Neural progenitor cell (in vitro differentiated cells): ENCODE results near the gene PAQR6. TPM values are rescaled to one million over a fixed set of nuclear protein-coding genes. Genes with fewer than 3 reads are reported as not detected.

Source experiments
- DNase-seq: peaks from one replicate; pipeline ENCODE4 v3.0.0-alpha.2; 2016; ENCODE audit warnings: low spot score
- H2AFZ ChIP-seq: fragments of 200-600 bp; sonication (generic); replicated peaks from 2 replicates; pipeline ENCODE4 v1.6.1; 2016; ENCODE audit warnings: antibody characterized with exemption
- H3F3A ChIP-seq: fragments of 200-600 bp; sonication (generic); 2 replicates; pipeline ENCODE4 v1.6.1; 2016; ENCODE audit warnings: antibody characterized with exemption, low read depth
- H3K27ac ChIP-seq: fragments of 200-600 bp; sonication (generic); 2 replicates; pipeline ENCODE4 v1.5.1; 2016; ENCODE audit warnings: mild to moderate bottlenecking
- H3K27me3 ChIP-seq: fragments of 200-600 bp; sonication (generic); 2 replicates; pipeline ENCODE4 v1.6.1; 2016; ENCODE audit warnings: mild to moderate bottlenecking, moderate library complexity
- H3K36me3 ChIP-seq: fragments of 200-600 bp; sonication (generic); 2 replicates; pipeline ENCODE4 v1.5.1; 2016
- H3K4me1 ChIP-seq: fragments of 200-600 bp; sonication (generic); 2 replicates; pipeline ENCODE4 v1.6.1; 2016; ENCODE audit warnings: mixed run types
- H3K4me2 ChIP-seq: fragments of 200-600 bp; sonication (generic); 2 replicates; pipeline ENCODE4 v1.6.1; 2016
- H3K4me3 ChIP-seq: fragments of 200-600 bp; sonication (generic); 2 replicates; pipeline ENCODE4 v1.5.1; 2016
- H3K79me2 ChIP-seq: fragments of 200-600 bp; sonication (generic); 2 replicates; pipeline ENCODE4 v1.6.1; 2016; ENCODE audit warnings: low read depth
- H3K9ac ChIP-seq: fragments of 200-600 bp; sonication (generic); 2 replicates; pipeline ENCODE4 v1.6.1; 2016
- H3K9me3 ChIP-seq: fragments of 200-600 bp; sonication (generic); 2 replicates; pipeline ENCODE4 v1.5.1; 2016; ENCODE audit warnings: low read depth
- H4K20me1 ChIP-seq: fragments of 200-600 bp; sonication (generic); 2 replicates; pipeline ENCODE4 v1.6.1; 2016; ENCODE audit warnings: low read depth
- H3K27ac Mint-ChIP-seq: 3 replicates; pipeline ENCODE4 v1.8.0; 2021; ENCODE audit warnings: mixed read lengths
- H3K27me3 Mint-ChIP-seq: 2 replicates; pipeline ENCODE4 v1.8.0; 2022; ENCODE audit warnings: low read depth, mild to moderate bottlenecking, inconsistent platforms, moderate library complexity, mixed read lengths; ENCODE audit not compliant: insufficient read depth
- H3K36me3 Mint-ChIP-seq: 3 replicates; pipeline ENCODE4 v1.8.0; 2021; ENCODE audit warnings: mixed read lengths
- H3K4me1 Mint-ChIP-seq: 3 replicates; pipeline ENCODE4 v1.8.0; 2021; ENCODE audit warnings: mixed read lengths
- H3K4me3 Mint-ChIP-seq: 3 replicates; pipeline ENCODE4 v1.8.0; 2021; ENCODE audit warnings: mild to moderate bottlenecking, moderate library complexity, mixed read lengths
- H3K9me3 Mint-ChIP-seq: 3 replicates; pipeline ENCODE4 v1.8.0; 2020; ENCODE audit warnings: mixed read lengths
- CTCF ChIP-seq: fragments of 200-600 bp; sonication (generic); IDR thresholded peaks from 2 replicates; pipeline ENCODE4 v1.5.1; 2017; ENCODE audit warnings: antibody characterized with exemption, mild to moderate bottlenecking
- EZH2 ChIP-seq: fragments of 200-600 bp; sonication (generic); IDR thresholded peaks from 2 replicates; pipeline ENCODE4 v1.6.1; 2017; ENCODE audit warnings: antibody characterized with exemption, mild to moderate bottlenecking, moderate library complexity
- EZH2phosphoT487 ChIP-seq: fragments of 200-600 bp; sonication (generic); IDR thresholded peaks from 2 replicates; pipeline ENCODE4 v1.6.1; 2017; ENCODE audit warnings: antibody characterized with exemption
- total RNA-seq: library from RNA; depleted of rRNA; stranded (reverse); fragments of >200 nt; gene quantifications from 2 replicates; pipeline ENCODE4 v1.2.3, GENCODE V29; 2015; ENCODE audit warnings: low replicate concordance

PAQR6 gene
- total RNA-seq, 1 donor from 2014 or later = 5.0 TPM

DNA sequence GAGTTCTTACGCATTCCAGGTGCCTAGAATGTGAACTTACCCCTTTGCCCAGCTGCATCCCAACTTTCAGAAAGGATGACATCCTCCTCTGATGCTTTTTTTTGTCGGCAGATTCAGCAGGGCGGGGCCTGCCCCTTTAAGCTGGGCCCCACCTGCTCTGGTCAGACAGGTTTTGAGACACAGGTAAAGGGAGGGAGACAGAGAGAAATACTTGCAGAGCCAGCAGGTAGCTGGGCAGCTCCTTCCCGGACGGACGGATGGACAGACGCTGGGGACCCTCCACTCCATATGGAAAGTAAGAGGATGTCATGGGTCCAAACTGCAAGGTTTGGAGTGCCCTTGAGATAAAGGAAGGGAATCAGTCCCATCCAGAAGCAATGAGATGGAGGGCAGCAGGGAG is 36.3 kb upstream of the PAQR6 start, which contains the start of gene TMEM79:
TMEM79 (plus strand) TSS at position 214 of the 400 bp plus-strand sequence. CDS start 902 bp downstream, outside the sequence.
- H3K79me2 ChIP-seq = peaks cover 38% of the 10 kb centered on the region
- H3K27ac ChIP-seq = peak within 1 kb of the TSS; percentile 5
- peak within 1 kb of the TSS; percentile 84 for H3K27ac Mint-ChIP-seq
- no peaks in the 10 kb centered on the region for H3K36me3 Mint-ChIP-seq
- no peaks in the 10 kb centered on the region for H3F3A ChIP-seq
- peaks cover 28% of the 10 kb centered on the region for H4K20me1 ChIP-seq
- peak within 1 kb of the TSS; percentile 74 for H3K9ac ChIP-seq
- peaks cover 6% of the 10 kb centered on the region for H3K36me3 ChIP-seq
- peak within 1 kb of the TSS; percentile 86 for H3K4me3 ChIP-seq
- H3K27me3 ChIP-seq = no peaks in the 10 kb centered on the region
- no peak for TF ChIP-seq EZH2
- TF ChIP-seq CTCF = no peak
- TF ChIP-seq EZH2phosphoT487 = no peak
- no peaks in the 10 kb centered on the region for H3K9me3 Mint-ChIP-seq
- H3K4me1 Mint-ChIP-seq = peaks cover 23% of the 10 kb centered on the region
- no peak for DNase-seq
- H2AFZ ChIP-seq = peak within 1 kb of the TSS; percentile 49
- H3K9me3 ChIP-seq = no peaks in the 10 kb centered on the region
- peak within 1 kb of the TSS; percentile 82 for H3K4me2 ChIP-seq
- peaks cover 2% of the 10 kb centered on the region for H3K27me3 Mint-ChIP-seq
- peak within 1 kb of the TSS; percentile 90 for H3K4me3 Mint-ChIP-seq
- peaks cover 14% of the 10 kb centered on the region for H3K4me1 ChIP-seq

DNA sequence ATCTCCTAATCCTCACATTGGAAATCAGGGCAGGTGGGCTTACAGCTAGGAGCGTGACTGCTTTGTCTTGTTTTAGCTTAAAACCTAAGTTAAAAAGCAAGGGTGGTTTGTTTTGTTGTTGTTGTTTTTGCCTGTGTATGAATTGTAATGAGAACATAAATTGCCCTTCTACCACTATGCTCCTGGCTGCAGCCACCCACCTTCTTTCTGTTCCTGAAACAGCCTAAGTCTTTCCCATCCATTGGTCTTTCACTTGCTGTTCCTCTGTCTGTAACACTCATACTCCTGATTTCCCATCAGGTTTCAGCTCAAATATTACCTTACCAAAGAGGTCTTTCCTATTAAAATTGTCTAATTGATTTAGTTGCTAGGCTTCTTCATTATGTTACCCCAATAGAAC is 35.7 kb upstream of the PAQR6 start:
- Histone ChIP-seq H3K4me1 (peaks cover 14% of the 10 kb centered on the region), H3K79me2 (peaks cover 44% of the 10 kb centered on the region), H3K4me3 (peak overlapping the region; percentile 86), H4K20me1 (peaks cover 34% of the 10 kb centered on the region), H3K27ac (peak overlapping the region; percentile 5), H3K9me3 (no peaks in the 10 kb centered on the region), H2AFZ (peak overlapping the region; percentile 49), H3F3A (no peaks in the 10 kb centered on the region), H3K4me2 (peak overlapping the region; percentile 82), H3K27me3 (no peaks in the 10 kb centered on the region), H3K9ac (peak overlapping the region; percentile 74), H3K36me3 (peaks cover 7% of the 10 kb centered on the region)
- Mint-ChIP-seq H3K9me3 (no peaks in the 10 kb centered on the region), H3K27ac (peak overlapping the region; percentile 81), H3K4me1 (peaks cover 23% of the 10 kb centered on the region), H3K27me3 (peaks cover 2% of the 10 kb centered on the region), H3K36me3 (no peaks in the 10 kb centered on the region), H3K4me3 (peak overlapping the region; percentile 90)
- no peak for TF ChIP-seq EZH2
- TF ChIP-seq EZH2phosphoT487 = no peak
- no peak for TF ChIP-seq CTCF
- no peak for DNase-seq

DNA sequence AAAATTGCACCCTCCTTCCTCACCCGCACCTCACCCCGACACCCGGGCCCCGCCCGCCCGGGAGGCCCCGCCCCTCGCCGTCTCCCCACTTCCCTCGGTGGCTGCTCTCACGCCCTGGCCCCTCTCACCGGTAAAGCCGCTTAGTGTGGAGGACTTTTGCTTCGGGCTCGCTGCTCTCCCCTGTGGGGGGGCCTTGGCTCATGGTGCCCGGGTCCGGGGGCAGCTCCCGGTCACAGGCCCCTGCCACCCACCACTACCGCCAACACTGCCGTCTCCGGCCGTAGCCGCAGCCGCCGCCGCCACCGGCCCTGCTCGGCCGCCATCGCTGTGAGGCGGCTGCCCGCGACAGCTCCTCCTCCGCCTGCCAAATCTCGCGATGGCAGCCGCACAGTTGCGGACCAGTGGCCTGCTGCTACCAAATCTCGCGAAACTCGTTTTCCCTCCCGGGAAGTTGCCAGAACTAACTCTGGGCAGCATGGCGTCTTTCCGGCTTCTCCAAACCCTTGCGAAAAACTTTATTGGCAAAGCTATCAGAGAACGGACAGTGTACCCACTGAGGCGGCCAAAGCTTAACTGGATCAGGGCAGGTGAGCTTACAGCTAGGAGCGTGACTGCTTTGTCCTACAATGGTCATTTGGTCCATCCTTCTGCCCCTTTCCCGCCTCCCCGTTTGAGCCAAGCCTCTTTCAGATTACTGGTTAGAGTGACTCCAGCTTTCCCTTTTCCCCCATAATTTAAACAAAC is 34.8 kb upstream of the PAQR6 start, which contains the start of gene SMG5:
SMG5 (minus strand) TSS at position 347 of the 744 bp plus-strand sequence; CDS start at position 202, 145 bp downstream.
- peak within 1 kb of the TSS; percentile 90 for H3K4me3 Mint-ChIP-seq
- H2AFZ ChIP-seq = peak within 1 kb of the TSS; percentile 77
- no peaks in the 10 kb centered on the region for H3K9me3 Mint-ChIP-seq
- peak within 1 kb of the TSS; percentile 98 for H3K9ac ChIP-seq
- peaks cover 6% of the 10 kb centered on the region for H3K36me3 Mint-ChIP-seq
- H3K27me3 ChIP-seq = no peaks in the 10 kb centered on the region
- peaks cover 23% of the 10 kb centered on the region for H3K4me1 Mint-ChIP-seq
- peak; percentile 99 for DNase-seq
- peak within 1 kb of the TSS; percentile 86 for H3K4me3 ChIP-seq
- H3F3A ChIP-seq = no peaks in the 10 kb centered on the region
- peak within 1 kb of the TSS; percentile 85 for H3K4me2 ChIP-seq
- peaks cover 51% of the 10 kb centered on the region for H3K79me2 ChIP-seq
- no peaks in the 10 kb centered on the region for H3K9me3 ChIP-seq
- H4K20me1 ChIP-seq = peaks cover 34% of the 10 kb centered on the region
- H3K36me3 ChIP-seq = peaks cover 9% of the 10 kb centered on the region
- peak within 1 kb of the TSS; percentile 97 for H3K27ac Mint-ChIP-seq
- H3K27ac ChIP-seq = peak within 1 kb of the TSS; percentile 89
- TF ChIP-seq EZH2phosphoT487 (no peak), EZH2 (no peak), CTCF (no peak)
- H3K4me1 ChIP-seq = peaks cover 14% of the 10 kb centered on the region
- peaks cover 2% of the 10 kb centered on the region for H3K27me3 Mint-ChIP-seq
